Breast epithelium (tissue), 4 donors: Measurements from ENCODE around the gene SLC4A3. TPM values are rescaled to one million over a fixed set of nuclear protein-coding genes. Genes with fewer than 3 reads are reported as not detected.

Experiments used
- DNase-seq, 2 donors: peaks; one replicate each; pipeline ENCODE4 v3.0.0-alpha.2; 2019; ENCODE audit warnings: low spot score in 2 of 2
- H3K27ac ChIP-seq, 2 donors: fragments of 200-600 bp; sonication (generic) in 1 of 2; one replicate each; pipeline ENCODE4 v1.5.1; 2016 to 2019; ENCODE audit warnings: mild to moderate bottlenecking in 1 of 2
- H3K27me3 ChIP-seq, 2 donors: fragments of 200-600 bp; sonication (generic) in 1 of 2; one replicate each; pipeline versions ENCODE4 v1.5.1 to v1.6.0; 2017 to 2019; ENCODE audit warnings: control low read depth in 1 of 2, mild to moderate bottlenecking in 1 of 2
- H3K36me3 ChIP-seq: fragments of 200-600 bp; one replicate; pipeline ENCODE4 v1.5.1; 2019
- H3K4me1 ChIP-seq, 2 donors: fragments of 200-600 bp; sonication (generic); one replicate each; pipeline ENCODE4 v1.5.1; 2016 to 2019; ENCODE audit warnings: control low read depth in 1 of 2
- H3K4me3 ChIP-seq, 3 donors: fragments of 200-600 bp; sonication (generic); 1 replicate in 2 of 3; 2 replicates in 1 of 3; pipeline ENCODE4 v1.5.1; 2016 to 2019; ENCODE audit warnings: mild to moderate bottlenecking in 3 of 3, moderate library complexity in 2 of 3
- H3K9me3 ChIP-seq, 2 donors: fragments of 200-600 bp; sonication (generic) in 1 of 2; one replicate each; pipeline ENCODE4 v1.5.1; 2016 to 2019; ENCODE audit warnings: control low read depth in 1 of 2
- CTCF ChIP-seq, 3 donors: fragments of 450-650 bp; IDR thresholded peaks; one replicate each; pipeline ENCODE4 v1.5.1; 2016 to 2017; ENCODE audit warnings: antibody characterized with exemption in 3 of 3, mild to moderate bottlenecking in 3 of 3, moderate library complexity in 3 of 3
- POLR2A ChIP-seq: fragments of 450-650 bp; IDR thresholded peaks from one replicate; pipeline ENCODE4 v1.6.1; 2016; ENCODE audit warnings: antibody characterized with exemption, mild to moderate bottlenecking, moderate library complexity
- POLR2AphosphoS5 ChIP-seq, 3 donors: sonication (generic); formaldehyde crosslinking; IDR thresholded peaks; one replicate each; pipeline ENCODE4 v1.6.1; 2017; ENCODE audit warnings: antibody characterized with exemption in 3 of 3
- intact Hi-C: fragments of 100-400 bp; cut with DNase I; formaldehyde crosslinking; loops from one replicate; pipeline ENCODE4 v1.15.1; 2023; ENCODE audit warnings: low total_unique reads
- total RNA-seq, 3 donors: library from RNA; depleted of rRNA; stranded (reverse); fragments of >200 nt; gene quantifications; one replicate each; pipeline ENCODE4 v1.1.0, GENCODE V29; 2016

Gene SLC4A3
- total RNA-seq, 3 donors from 2014 or later: 2.1 to 4.7 (median 4.6) TPM

DNA sequence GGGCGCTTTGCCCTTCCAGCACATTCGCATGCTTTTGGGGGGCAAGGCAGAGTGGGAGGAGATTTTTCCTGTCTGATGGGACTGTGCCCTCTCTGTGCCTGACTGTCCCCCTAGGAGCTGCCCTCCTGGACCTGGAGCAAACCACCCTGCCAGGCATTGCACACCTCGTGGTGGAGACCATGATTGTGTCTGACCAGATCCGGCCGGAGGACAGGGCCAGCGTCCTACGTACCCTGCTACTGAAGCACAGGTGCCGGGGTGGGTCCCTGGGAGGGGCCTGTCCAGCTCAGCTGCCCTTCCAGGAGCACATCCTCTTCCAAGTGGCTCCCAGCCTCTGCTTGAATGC, 5.3 kb downstream of the SLC4A3 start:
- Histone ChIP-seq H3K27me3 (no peaks in the 10 kb centered on the region), H3K9me3 (no peaks in the 10 kb centered on the region), H3K4me1 (peaks cover 0 to 3% of the 10 kb centered on the region in 2 donors), H3K4me3 (no peak overlapping the region), H3K36me3 (no peaks in the 10 kb centered on the region), H3K27ac (no peak overlapping the region)
- intact Hi-C loops: no loop called here
- TF ChIP-seq POLR2AphosphoS5 (IDR thresholded peaks at IDR 0.05) (no peak), CTCF (IDR thresholded peaks at IDR 0.05) (no peak), POLR2A (no peak)
- no peak for DNase-seq

DNA sequence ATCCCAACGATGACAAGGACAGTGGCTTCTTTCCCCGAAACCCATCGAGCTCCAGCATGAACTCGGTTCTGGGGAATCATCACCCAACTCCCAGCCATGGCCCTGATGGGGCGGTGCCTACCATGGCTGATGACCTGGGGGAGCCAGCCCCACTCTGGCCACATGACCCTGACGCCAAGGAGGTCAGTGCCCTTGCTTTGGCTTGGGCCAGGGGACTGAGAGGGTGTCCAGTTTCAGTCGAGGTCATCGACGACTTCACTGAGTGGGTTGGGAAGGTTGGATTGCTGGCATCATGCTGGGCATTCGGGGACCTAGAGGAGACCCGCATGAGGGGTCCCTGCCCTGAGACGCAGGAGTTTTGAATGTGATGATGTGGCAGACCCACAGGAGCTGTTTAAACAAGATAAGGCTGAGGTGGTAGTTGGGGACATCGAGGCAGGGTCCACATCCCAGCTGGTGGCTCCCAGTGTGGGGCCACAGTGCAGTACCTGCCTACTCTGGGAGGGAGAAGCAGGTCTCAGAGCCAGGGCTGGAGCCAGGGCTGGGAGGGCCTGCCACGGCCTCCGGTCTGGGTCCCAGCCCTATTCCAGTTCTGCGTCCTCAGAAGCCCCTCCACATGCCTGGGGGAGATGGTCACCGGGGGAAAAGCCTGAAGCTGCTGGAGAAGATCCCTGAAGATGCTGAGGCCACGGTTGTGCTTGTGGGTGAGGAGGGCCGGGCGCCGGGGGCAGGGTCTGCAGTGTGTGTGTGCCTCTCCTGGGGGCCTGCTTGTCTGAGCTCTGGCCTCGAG, 6.0 kb downstream of the SLC4A3 start:
- TF ChIP-seq POLR2AphosphoS5 (IDR thresholded peaks at IDR 0.05): no peak
- no peak for TF ChIP-seq CTCF (IDR thresholded peaks at IDR 0.05)
- TF ChIP-seq POLR2A: no peak
- Histone ChIP-seq H3K9me3 (no peaks in the 10 kb centered on the region), H3K27ac (no peak overlapping the region), H3K36me3 (no peaks in the 10 kb centered on the region), H3K4me1 (no peaks in the 10 kb centered on the region), H3K27me3 (no peaks in the 10 kb centered on the region), H3K4me3 (no peak overlapping the region)
- DNase-seq: no peak
- intact Hi-C loops: no loop called here

DNA sequence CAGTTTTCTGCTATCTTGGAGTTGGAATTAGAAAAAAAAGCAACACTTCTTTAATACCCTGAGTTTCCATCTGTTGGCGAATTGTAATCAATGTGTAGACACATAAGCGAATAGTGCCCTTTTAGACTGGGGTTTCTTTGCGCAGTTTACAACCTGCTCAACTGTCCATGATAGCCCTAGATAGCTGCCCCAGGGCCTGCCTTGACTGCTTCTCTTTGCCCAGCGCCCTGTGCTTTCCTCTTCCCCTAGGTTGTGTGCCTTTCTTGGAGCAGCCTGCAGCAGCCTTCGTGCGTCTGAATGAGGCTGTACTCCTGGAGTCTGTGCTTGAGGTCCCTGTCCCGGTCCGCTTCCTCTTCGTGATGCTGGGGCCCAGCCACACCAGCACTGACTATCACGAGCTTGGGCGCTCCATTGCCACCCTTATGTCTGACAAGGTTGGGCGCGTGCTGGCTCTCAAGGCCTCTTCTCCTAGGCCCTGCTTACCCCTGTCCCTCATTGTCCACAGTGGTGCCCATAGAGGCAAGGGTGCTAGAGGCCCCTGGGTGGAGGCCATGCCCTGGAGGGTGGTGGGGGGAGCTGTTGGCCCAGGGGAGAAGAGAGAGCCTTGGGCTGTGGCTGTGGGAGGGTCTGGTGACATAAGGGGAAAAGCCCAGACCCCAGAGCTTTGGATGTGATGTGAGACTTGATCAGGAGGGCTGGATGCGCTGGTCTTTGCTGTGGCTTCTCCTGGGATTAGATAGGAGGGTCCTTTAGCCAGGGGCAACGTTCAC, 6.9 kb downstream of the SLC4A3 start:
- intact Hi-C loops: no loop called here

DNA sequence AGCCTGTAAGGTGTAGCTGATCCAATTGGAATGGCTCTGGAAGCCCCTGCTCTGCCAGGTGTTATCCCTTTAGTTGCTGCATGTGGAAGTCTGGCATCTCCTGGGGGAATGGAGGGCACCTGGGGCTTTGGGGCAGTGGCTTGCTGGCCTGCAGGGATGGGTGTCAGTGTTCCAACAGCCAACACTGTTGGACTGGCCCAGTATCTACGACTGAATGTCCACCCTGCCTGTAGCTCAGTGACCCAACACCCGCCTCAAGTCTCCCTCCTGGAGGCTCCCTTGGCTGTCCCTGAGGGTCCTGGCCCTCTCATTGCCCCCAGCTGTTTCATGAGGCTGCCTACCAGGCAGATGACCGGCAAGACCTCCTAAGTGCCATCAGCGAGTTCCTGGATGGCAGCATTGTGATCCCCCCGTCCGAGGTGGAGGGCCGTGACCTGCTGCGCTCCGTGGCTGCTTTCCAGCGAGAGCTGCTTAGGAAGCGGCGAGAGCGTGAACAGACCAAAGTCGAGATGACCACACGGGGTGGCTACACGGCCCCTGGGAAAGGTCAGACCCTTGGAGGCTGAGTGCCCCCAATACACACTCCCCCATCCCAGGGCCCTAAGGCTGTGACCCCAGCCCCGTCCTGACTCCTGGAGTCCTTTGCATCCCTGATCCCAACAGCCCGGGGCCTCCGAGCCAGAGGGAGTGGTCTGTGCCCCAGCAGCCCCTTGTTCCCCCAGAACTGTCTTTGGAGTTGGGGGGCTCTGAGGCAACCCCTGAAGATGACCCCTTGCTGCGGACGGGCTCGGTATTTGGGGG, 7.7 kb downstream of the SLC4A3 start:
- no peak for TF ChIP-seq POLR2AphosphoS5 (IDR thresholded peaks at IDR 0.05)
- intact Hi-C loops: no loop called here
- no peak overlapping the region for H3K27ac ChIP-seq
- H3K4me1 ChIP-seq: no peaks in the 10 kb centered on the region
- no peaks in the 10 kb centered on the region for H3K9me3 ChIP-seq
- no peaks in the 10 kb centered on the region for H3K36me3 ChIP-seq
- no peaks in the 10 kb centered on the region for H3K27me3 ChIP-seq
- no peak overlapping the region for H3K4me3 ChIP-seq
- no peak for DNase-seq

More for the DNA sequence above, 6.9 kb downstream of the SLC4A3 start:
- no peaks in the 10 kb centered on the region for H3K9me3 ChIP-seq
- no peaks in the 10 kb centered on the region for H3K27me3 ChIP-seq
- H3K4me1 ChIP-seq: no peaks in the 10 kb centered on the region
- no peak for DNase-seq
- H3K36me3 ChIP-seq: no peaks in the 10 kb centered on the region
- no peak overlapping the region for H3K27ac ChIP-seq
- H3K4me3 ChIP-seq: no peak overlapping the region
- no peak for TF ChIP-seq POLR2AphosphoS5 (IDR thresholded peaks at IDR 0.05)
- TF ChIP-seq CTCF (IDR thresholded peaks at IDR 0.05): no peak

GRCh38 chr2:219636144-219636915, 8.9 kb downstream of the SLC4A3 start:
- H3K9me3 ChIP-seq: no peaks in the 10 kb centered on the region
- no peak for DNase-seq
- H3K4me3 ChIP-seq: no peak overlapping the region
- no peaks in the 10 kb centered on the region for H3K27me3 ChIP-seq
- no peak overlapping the region for H3K27ac ChIP-seq
- TF ChIP-seq CTCF (IDR thresholded peaks at IDR 0.05): no peak
- no peak for TF ChIP-seq POLR2AphosphoS5 (IDR thresholded peaks at IDR 0.05)
- TF ChIP-seq POLR2A: no peak
- no peaks in the 10 kb centered on the region for H3K36me3 ChIP-seq
- H3K4me1 ChIP-seq: no peaks in the 10 kb centered on the region
- intact Hi-C loops: no loop called here
